NCI-H345 treated with DMSO at 0.1 percent for 48 hours (cell line): ENCODE results near the gene PRXL2B.

Source experiments
- DNase-seq: peaks from one replicate; lab custom pipeline; 2025; ENCODE audit not compliant: unreplicated experiment; lab: John Stamatoyannopoulos, UW

Gene PRXL2B

GRCh38 chr1:2633366-2633935 lies 46.9 kb downstream of the PRXL2B start:
- no peak for DNase-seq

DNA sequence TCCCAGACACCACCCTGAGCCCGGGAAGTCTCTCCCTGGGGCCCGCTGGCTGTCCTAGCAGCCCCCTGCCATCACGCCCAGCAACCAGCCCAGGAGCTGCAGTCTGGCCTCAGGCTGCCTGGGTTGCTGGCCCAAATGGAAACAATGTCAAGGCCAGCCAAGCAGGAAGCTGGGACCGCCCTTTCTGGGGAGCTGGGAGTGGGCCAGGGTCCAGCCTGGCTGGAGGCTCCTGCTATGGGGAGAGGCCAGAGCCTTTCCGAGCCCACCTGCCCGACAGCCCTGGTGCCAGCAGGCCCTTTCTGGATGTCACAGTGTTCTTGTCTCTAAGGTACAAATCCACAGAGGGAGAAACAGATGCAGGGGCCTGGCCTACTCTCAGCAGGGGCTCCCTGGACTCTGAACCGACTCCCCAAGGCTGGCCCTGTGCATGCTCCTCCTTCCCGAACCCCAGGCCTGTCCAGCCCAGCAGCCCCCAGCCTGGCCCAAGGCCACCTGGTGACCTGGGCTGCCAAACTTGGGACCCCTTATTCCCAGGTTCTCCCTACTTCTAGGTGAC lies 47.4 kb downstream of the PRXL2B start:
- DNase-seq = no peak

- DNase-seq = no peak
Observed at GRCh38 chr1:2635361-2636010, 48.9 kb downstream of the PRXL2B start.

- no peak for DNase-seq
Observed at GRCh38 chr1:2636733-2637132, 50.2 kb downstream of the PRXL2B start.

DNA sequence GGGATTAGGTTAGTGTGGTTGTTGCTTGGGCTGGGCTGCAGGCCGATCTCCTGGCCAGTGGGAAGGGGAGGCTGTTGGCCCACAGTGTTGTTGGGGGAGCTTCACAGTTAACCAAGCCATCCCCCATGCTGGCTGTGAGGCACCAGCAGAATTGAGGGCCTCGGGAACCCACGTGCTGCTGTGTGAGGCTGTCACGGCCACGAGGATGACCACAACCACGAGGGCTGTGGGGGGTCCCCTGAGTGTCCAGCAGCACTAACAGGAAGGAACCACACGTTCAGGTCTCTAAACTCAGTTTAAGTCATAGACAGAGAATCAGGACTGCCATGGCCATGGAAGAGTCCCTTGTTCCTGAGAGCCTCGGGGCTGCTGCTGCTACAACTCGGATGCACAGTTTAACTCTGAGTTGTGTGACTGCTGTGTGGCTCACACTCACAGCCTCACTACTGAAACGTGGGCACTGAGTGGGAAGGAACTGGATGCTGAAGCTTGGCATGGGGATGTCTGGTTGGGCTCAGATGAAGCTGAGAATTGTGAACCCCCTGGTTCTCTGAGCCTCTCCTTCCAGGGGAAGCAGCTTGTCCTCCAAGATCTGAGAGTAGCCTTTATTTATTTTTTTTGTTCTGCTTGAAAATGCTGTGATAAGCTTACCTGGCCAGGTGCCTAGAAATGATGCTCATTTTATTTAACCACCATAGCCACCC lies 51.0 kb downstream of the PRXL2B start:
- no peak for DNase-seq

GRCh38 chr1:2638466-2639115 lies 52.0 kb downstream of the PRXL2B start:
- DNase-seq = no peak

DNA sequence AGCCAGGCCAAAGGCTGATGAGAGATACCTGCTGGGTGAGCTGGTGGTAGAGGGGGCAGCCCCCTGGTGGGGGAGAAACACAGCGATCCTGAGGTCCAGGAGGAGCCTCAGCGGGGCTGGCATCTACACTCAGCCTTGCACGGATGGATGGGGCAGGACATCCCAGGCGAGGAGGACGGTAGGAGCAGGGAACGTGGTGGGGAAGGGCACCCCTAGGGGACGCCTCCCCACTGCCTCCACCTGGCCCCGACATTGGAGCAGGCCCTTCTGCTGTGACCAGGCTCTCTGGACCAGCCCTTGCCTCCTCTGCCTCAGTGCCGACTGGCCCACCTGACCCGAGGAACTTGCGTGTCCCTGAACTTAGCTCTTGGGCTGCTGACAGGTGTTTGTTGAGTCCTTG lies 52.6 kb downstream of the PRXL2B start:
- DNase-seq = no peak

GRCh38 chr1:2639607-2640521 lies 53.3 kb downstream of the PRXL2B start:
- DNase-seq = no peak

DNA sequence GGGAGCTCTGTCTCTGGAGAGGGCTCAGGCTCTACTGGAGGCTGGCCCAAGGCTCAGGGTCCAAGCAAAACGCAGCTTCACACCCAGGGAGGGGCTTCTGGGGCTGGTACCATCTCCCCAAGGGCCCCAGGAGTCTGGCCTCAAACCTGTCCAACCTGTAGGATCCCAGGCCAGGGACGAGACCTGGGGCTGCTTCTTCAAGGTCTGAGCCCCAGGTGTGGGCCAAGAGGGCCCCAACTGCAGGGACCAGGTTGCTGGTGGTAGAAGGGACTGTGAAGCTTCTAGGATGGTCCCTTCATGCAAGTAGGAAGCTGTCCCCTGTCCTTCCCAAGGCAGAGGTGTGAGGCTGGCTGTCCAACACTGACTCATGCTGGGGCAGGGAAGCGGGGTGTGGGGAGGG lies 54.0 kb downstream of the PRXL2B start:
- no peak for DNase-seq
